Measurements from ENCODE around the gene PLPP6.

PLPP6 gene

GRCh38 chr9:4662989-4663792, 1.1 kb downstream of the PLPP6 start:
- DNase-seq, result no peak

- DNase-seq, result no peak
Observed at GRCh38 chr9:4663956-4664355, 1.9 kb downstream of the PLPP6 start.

- no peak for DNase-seq
Observed at GRCh38 chr9:4665357-4665756, 3.3 kb downstream of the PLPP6 start.

- peak in 3 of 4 experiments; percentile 12 to 36 (median 18) for DNase-seq
Observed at GRCh38 chr9:4666042-4666699, 4.1 kb downstream of the PLPP6 start, which contains the start of gene SPATA6L. Gene SPATA6L (minus strand): TSS chr9:4666480. CDS start chr9:4666250, 230 bp downstream.

- DNase-seq, result no peak
Observed at GRCh38 chr9:4667681-4668080, 5.6 kb downstream of the PLPP6 start.

GRCh38 chr9:4668604-4669003, 6.5 kb downstream of the PLPP6 start:
- no peak for DNase-seq

GRCh38 chr9:4669890-4670289, 7.8 kb downstream of the PLPP6 start:
- no peak for DNase-seq

- no peak for DNase-seq
Observed at GRCh38 chr9:4670591-4670990, 8.5 kb downstream of the PLPP6 start.

- DNase-seq, result no peak
Observed at GRCh38 chr9:4671737-4672136, 9.6 kb downstream of the PLPP6 start.

GRCh38 chr9:4674783-4675182, 12.7 kb downstream of the PLPP6 start:
- DNase-seq, result no peak

GRCh38 chr9:4677392-4677791, 15.3 kb downstream of the PLPP6 start:
- no peak for DNase-seq

- peak in 1 of 4 experiments; percentile 39 for DNase-seq
Observed at GRCh38 chr9:4678679-4679267, 16.7 kb downstream of the PLPP6 start.

- peak; percentile 97 to 99 (median 99) for DNase-seq
Observed at GRCh38 chr9:4679268-4680172, 17.4 kb downstream of the PLPP6 start, which contains the start of gene CDC37L1. Gene CDC37L1 (plus strand): TSS chr9:4679569. CDS start chr9:4679768, 199 bp downstream.

GRCh38 chr9:4680173-4680525, 18.1 kb downstream of the PLPP6 start:
- no peak for DNase-seq

GRCh38 chr9:4680750-4681149, 18.7 kb downstream of the PLPP6 start:
- no peak for DNase-seq

- no peak for DNase-seq
Observed at GRCh38 chr9:4684820-4685219, 22.7 kb downstream of the PLPP6 start.

GRCh38 chr9:4686112-4686511, 24.0 kb downstream of the PLPP6 start:
- no peak for DNase-seq

- no peak for DNase-seq
Observed at GRCh38 chr9:4686584-4686983, 24.5 kb downstream of the PLPP6 start.

- DNase-seq, result no peak
Observed at GRCh38 chr9:4689021-4689420, 26.9 kb downstream of the PLPP6 start.

GRCh38 chr9:4689687-4690104, 27.6 kb downstream of the PLPP6 start:
- DNase-seq, result no peak

- DNase-seq, result no peak
Observed at GRCh38 chr9:4690144-4690543, 28.1 kb downstream of the PLPP6 start.

GRCh38 chr9:4691795-4692194, 29.7 kb downstream of the PLPP6 start:
- no peak for DNase-seq

- no peak for DNase-seq
Observed at GRCh38 chr9:4700091-4700490, 38.0 kb downstream of the PLPP6 start.

Measured in activated naive CD4-positive, alpha-beta T cell (primary cell).